ENCODE data around the gene USP8.

DNA sequence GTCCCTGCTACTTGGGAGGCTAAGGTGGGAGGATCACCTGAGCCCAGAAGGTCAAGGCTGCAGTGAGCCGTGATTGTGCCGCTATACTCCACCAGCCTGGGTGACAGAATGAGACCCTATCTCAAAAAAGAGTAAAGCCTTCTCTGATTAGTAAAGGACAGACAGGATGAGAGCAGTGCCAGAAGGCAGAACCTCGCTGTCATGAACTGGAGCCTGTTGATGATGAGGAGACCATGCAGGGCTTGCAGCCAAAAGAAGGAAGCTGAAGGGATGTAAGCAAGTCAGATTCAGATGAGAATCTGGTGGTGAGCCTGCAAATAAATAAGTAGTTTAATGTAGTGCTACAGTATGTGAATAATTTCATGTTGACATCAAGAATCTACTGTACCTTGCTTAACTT, 69.4 kb downstream of the USP8 start:
- TF ChIP-seq POLR2A (IDR thresholded peaks at IDR 0.05), result no peak
- no peak for TF ChIP-seq CTCF (IDR thresholded peaks at IDR 0.05)

Measured in lower leg skin (tissue), 3 donors.